ENCODE measurements around the gene PCLO.

- TF ChIP-seq CTCF (IDR thresholded peaks at IDR 0.05): no peak
- no peak for TF ChIP-seq POLR2A (IDR thresholded peaks at IDR 0.05)
- no peak for TF ChIP-seq EP300 (IDR thresholded peaks at IDR 0.05)
These were observed 28.1 kb upstream of the PCLO start for GRCh38 chr7:83190659-83191389.
